Stimulated activated CD8-positive, alpha-beta memory T cell treated with anti-CD3 and anti-CD28 coated beads, Interleukin-7, amount 100 ng/mL, for 1 hour (primary cell): ENCODE measurements around the gene IREB2.
"Not testable (repeated sequence)": the region's sequence is repeated elsewhere in the genome, so short reads cannot be mapped to it uniquely, and the experiment has no call there.

Experiments used
- DNase-seq, 2 donors: peaks; one replicate each; pipeline ENCODE4 v3.0.0-alpha.2; 2020; ENCODE audit warnings: low read depth in 2 of 2

Gene IREB2

GRCh38 chr15:78481917-78482316, 43.9 kb downstream of the IREB2 start:
- DNase-seq: no peak

GRCh38 chr15:78492872-78493271, 54.9 kb downstream of the IREB2 start:
- no peak for DNase-seq

GRCh38 chr15:78501857-78502256, 63.8 kb downstream of the IREB2 start:
- no peak for DNase-seq

GRCh38 chr15:78502641-78503040, 64.6 kb downstream of the IREB2 start:
- no peak for DNase-seq

- DNase-seq: peak; percentile 24 to 36
Measured at GRCh38 chr15:78506971-78507830, 69.2 kb downstream of the IREB2 start, which contains the start of gene HYKK. Gene HYKK, plus strand, starts transcription at chr15:78507577. Its CDS starts 5,512 bp downstream, at chr15:78513089.

- DNase-seq: no peak
Measured at GRCh38 chr15:78507831-78508160, 69.8 kb downstream of the IREB2 start.

GRCh38 chr15:78508272-78508671, 70.3 kb downstream of the IREB2 start:
- no peak for DNase-seq

GRCh38 chr15:78509726-78510312, 71.8 kb downstream of the IREB2 start:
- no peak for DNase-seq

- DNase-seq: not testable (repeated sequence)
Measured at GRCh38 chr15:78520035-78520434, 82.0 kb downstream of the IREB2 start.

GRCh38 chr15:78524230-78524629, 86.2 kb downstream of the IREB2 start:
- DNase-seq: no peak

GRCh38 chr15:78527325-78527724, 89.3 kb downstream of the IREB2 start:
- DNase-seq: no peak

- DNase-seq: no peak
Measured at GRCh38 chr15:78533331-78533730, 95.3 kb downstream of the IREB2 start.

- no peak for DNase-seq
Measured at GRCh38 chr15:78536134-78536533, 98.1 kb downstream of the IREB2 start.

GRCh38 chr15:78537266-78537905, 99.4 kb downstream of the IREB2 start:
- DNase-seq: no peak

GRCh38 chr15:78538358-78538757, 100.3 kb downstream of the IREB2 start:
- DNase-seq: no peak

- DNase-seq: not testable (repeated sequence)
Measured at GRCh38 chr15:78539464-78540140, 101.6 kb downstream of the IREB2 start.

- DNase-seq: peak; percentile 89 to 92
Measured at GRCh38 chr15:78540141-78540870, 102.3 kb downstream of the IREB2 start, which contains the start of gene PSMA4. Gene PSMA4, plus strand, starts transcription at chr15:78540444. Its CDS starts 1,484 bp downstream, at chr15:78541928.

GRCh38 chr15:78540871-78541743, 103.1 kb downstream of the IREB2 start:
- no peak for DNase-seq

- DNase-seq: no peak
Measured at GRCh38 chr15:78541744-78542034, 103.7 kb downstream of the IREB2 start.

GRCh38 chr15:78542647-78543046, 104.6 kb downstream of the IREB2 start:
- DNase-seq: no peak

- DNase-seq: no peak
Measured at GRCh38 chr15:78550194-78550593, 112.2 kb downstream of the IREB2 start.
